Activated CD4-positive, alpha-beta T cell treated with anti-CD3 and anti-CD28 coated beads, Interleukin-2, amount 10 ng/mL, durations not matched to agents 7 days and 5 days (primary cell): ENCODE data around the gene NBPF12. TPM values are rescaled to one million over a fixed set of nuclear protein-coding genes. Genes with fewer than 3 reads are reported as not detected.
"Not testable (repeated sequence)": the region's sequence is repeated elsewhere in the genome, so short reads cannot be mapped to it uniquely, and the experiment has no call there.

Experiments
- CTCF ChIA-PET: fragments of 350-600 bp; sonication (Branson Sonifier 250); formaldehyde crosslinking; loops from one replicate; lab custom pipeline; 2021; ENCODE audit warnings: antibody characterized with exemption; lab: Charles Lee
- POLR2A ChIA-PET: fragments of 350-600 bp; sonication (Branson Sonifier 250); formaldehyde crosslinking; loops from one replicate; lab custom pipeline; 2021; ENCODE audit warnings: antibody characterized with exemption; lab: Charles Lee
- DNase-seq: peaks from one replicate; pipeline ENCODE4 v3.0.0-alpha.2; 2020
- H3K27ac Mint-ChIP-seq: one replicate; pipeline ENCODE4 v1.8.0; 2021; ENCODE audit warnings: mild to moderate bottlenecking, moderate library complexity, mixed read lengths
- H3K27me3 Mint-ChIP-seq: one replicate; pipeline ENCODE4 v1.8.0; 2021; ENCODE audit warnings: mixed read lengths
- H3K36me3 Mint-ChIP-seq: one replicate; pipeline ENCODE4 v1.8.0; 2021; ENCODE audit warnings: low read depth, mixed read lengths
- H3K4me1 Mint-ChIP-seq: one replicate; pipeline ENCODE4 v1.8.0; 2021; ENCODE audit warnings: mixed read lengths
- H3K4me3 Mint-ChIP-seq: one replicate; pipeline ENCODE4 v1.8.0; 2021; ENCODE audit warnings: mild to moderate bottlenecking, moderate library complexity, mixed read lengths
- H3K9me3 Mint-ChIP-seq: one replicate; pipeline ENCODE4 v1.8.0; 2021; ENCODE audit warnings: mixed read lengths
- total RNA-seq, 2 experiments: library from RNA; stranded (reverse); gene quantifications; one replicate each; pipeline ENCODE4 v1.2.3, GENCODE V29; 2021

NBPF12 gene
- total RNA-seq, 2 experiments from 2014 or later: 18.0 to 19.0 TPM

GRCh38 chr1:147026975-147027374 lies 88.9 kb downstream of the NBPF12 start:
- POLR2A ChIA-PET, H3K36me3 Mint-ChIP-seq, H3K4me3 Mint-ChIP-seq, CTCF ChIA-PET, H3K4me1 Mint-ChIP-seq, DNase-seq, H3K27ac Mint-ChIP-seq, H3K9me3 Mint-ChIP-seq: not testable (repeated sequence)
- H3K27me3 Mint-ChIP-seq: peaks cover 21% of the 10 kb centered on the region

GRCh38 chr1:147030066-147030653 lies 92.0 kb downstream of the NBPF12 start:
- POLR2A ChIA-PET, H3K4me3 Mint-ChIP-seq, H3K36me3 Mint-ChIP-seq, H3K9me3 Mint-ChIP-seq, H3K27ac Mint-ChIP-seq, H3K4me1 Mint-ChIP-seq, DNase-seq, CTCF ChIA-PET: not testable (repeated sequence)
- peaks cover 36% of the 10 kb centered on the region for H3K27me3 Mint-ChIP-seq

GRCh38 chr1:147039916-147040315 lies 101.8 kb downstream of the NBPF12 start:
- H3K9me3 Mint-ChIP-seq: peaks cover 2% of the 10 kb centered on the region
- H3K4me3 Mint-ChIP-seq: no peak overlapping the region
- H3K27ac Mint-ChIP-seq: no peak overlapping the region
- POLR2A ChIA-PET: no interaction called here
- DNase-seq: no peak
- peaks cover 21% of the 10 kb centered on the region for H3K27me3 Mint-ChIP-seq
- no peaks in the 10 kb centered on the region for H3K36me3 Mint-ChIP-seq
- peaks cover 22% of the 10 kb centered on the region for H3K4me1 Mint-ChIP-seq
- CTCF ChIA-PET: no interaction called here

- CTCF ChIA-PET: interaction anchor here (1.0 kb wide), 1 partner anchor 31 kb away, joined by 5 read pairs; no protein-coding TSS in a partner anchor
- Mint-ChIP-seq H3K4me1 (peaks cover 37% of the 10 kb centered on the region), H3K27me3 (peaks cover 20% of the 10 kb centered on the region)
- not testable (repeated sequence) for DNase-seq, H3K4me3 Mint-ChIP-seq, H3K27ac Mint-ChIP-seq, H3K9me3 Mint-ChIP-seq, H3K36me3 Mint-ChIP-seq
- POLR2A ChIA-PET: interaction anchor here (1.8 kb wide), 1 partner anchor 42 kb away, joined by 12 read pairs; no protein-coding TSS in a partner anchor
These were observed 104.8 kb downstream of the NBPF12 start for GRCh38 chr1:147042891-147043290.

- CTCF ChIA-PET, H3K9me3 Mint-ChIP-seq: not testable (repeated sequence)
- H3K4me1 Mint-ChIP-seq: peaks cover 46% of the 10 kb centered on the region
These were observed 106.4 kb downstream of the NBPF12 start for GRCh38 chr1:147044511-147044910.

More at GRCh38 chr1:147044511-147044910, 106.4 kb downstream of the NBPF12 start:
- POLR2A ChIA-PET: interaction anchor here (1.8 kb wide), 1 partner anchor 40 kb away, joined by 12 read pairs; no protein-coding TSS in a partner anchor
- not testable (repeated sequence) for H3K4me3 Mint-ChIP-seq, DNase-seq, H3K27ac Mint-ChIP-seq, H3K36me3 Mint-ChIP-seq
- H3K27me3 Mint-ChIP-seq: peaks cover 18% of the 10 kb centered on the region

Other genes with a start within 250 kb of the NBPF12 start
- 10 to 100 TPM in 1 of 2 experiments, 1 to 10 TPM in 1; 9.7 to 10.3 TPM for gene PRKAB2, start 234.1 kb downstream of the NBPF12 start, total RNA-seq